Activated T-cell treated with anti-CD3 and anti-CD28 coated beads, Interleukin-2, amount 50 U/mL, for 72 hours (primary cell): ENCODE measurements around the gene SP140. TPM values are rescaled to one million over a fixed set of nuclear protein-coding genes. Genes with fewer than 3 reads are reported as not detected.
"Not testable (repeated sequence)": the region's sequence is repeated elsewhere in the genome, so short reads cannot be mapped to it uniquely, and the experiment has no call there.

ENCODE experiments used
- ATAC-seq, 2 donors: fragments of 150-1000 bp; cut with Tn5 transposase; replicated peaks in 1 of 2; 2 replicates each; pipeline ENCODE4 v1.10.0; 2021; ENCODE audit warnings: moderate library complexity in 2 of 2, mild to moderate bottlenecking in 1 of 2
- DNase-seq, 2 donors: peaks; one replicate each; pipeline ENCODE4 v3.0.0; 2021 to 2022; ENCODE audit warnings: mixed read lengths in 1 of 2
- H3K27ac Mint-ChIP-seq: one replicate; pipeline ENCODE4 v1.8.0; 2022; ENCODE audit warnings: mild to moderate bottlenecking, moderate library complexity, mixed read lengths
- H3K27me3 Mint-ChIP-seq: one replicate; pipeline ENCODE4 v1.8.0; 2022; ENCODE audit warnings: low read depth, mixed read lengths
- H3K36me3 Mint-ChIP-seq, 2 donors: one replicate each; pipeline ENCODE4 v1.8.0; 2022; ENCODE audit warnings: mixed read lengths in 2 of 2, mild to moderate bottlenecking in 1 of 2; ENCODE audit not compliant: insufficient read depth in 2 of 2
- H3K4me1 Mint-ChIP-seq: one replicate; pipeline ENCODE4 v1.8.0; 2022; ENCODE audit warnings: low read depth, mixed read lengths
- H3K4me3 Mint-ChIP-seq, 2 donors: one replicate each; pipeline ENCODE4 v1.8.0; 2022; ENCODE audit warnings: mild to moderate bottlenecking in 2 of 2, mixed read lengths in 2 of 2, moderate library complexity in 2 of 2
- H3K9me3 Mint-ChIP-seq, 2 donors: one replicate each; pipeline ENCODE4 v1.8.0; 2022; ENCODE audit warnings: mixed read lengths in 2 of 2
- total RNA-seq, 2 donors: library from RNA; stranded (reverse); gene quantifications; one replicate each; pipeline ENCODE4 v1.2.3, GENCODE V29; 2022

SP140 gene
- total RNA-seq, 2 donors from 2014 or later = 102 to 109 TPM

DNA sequence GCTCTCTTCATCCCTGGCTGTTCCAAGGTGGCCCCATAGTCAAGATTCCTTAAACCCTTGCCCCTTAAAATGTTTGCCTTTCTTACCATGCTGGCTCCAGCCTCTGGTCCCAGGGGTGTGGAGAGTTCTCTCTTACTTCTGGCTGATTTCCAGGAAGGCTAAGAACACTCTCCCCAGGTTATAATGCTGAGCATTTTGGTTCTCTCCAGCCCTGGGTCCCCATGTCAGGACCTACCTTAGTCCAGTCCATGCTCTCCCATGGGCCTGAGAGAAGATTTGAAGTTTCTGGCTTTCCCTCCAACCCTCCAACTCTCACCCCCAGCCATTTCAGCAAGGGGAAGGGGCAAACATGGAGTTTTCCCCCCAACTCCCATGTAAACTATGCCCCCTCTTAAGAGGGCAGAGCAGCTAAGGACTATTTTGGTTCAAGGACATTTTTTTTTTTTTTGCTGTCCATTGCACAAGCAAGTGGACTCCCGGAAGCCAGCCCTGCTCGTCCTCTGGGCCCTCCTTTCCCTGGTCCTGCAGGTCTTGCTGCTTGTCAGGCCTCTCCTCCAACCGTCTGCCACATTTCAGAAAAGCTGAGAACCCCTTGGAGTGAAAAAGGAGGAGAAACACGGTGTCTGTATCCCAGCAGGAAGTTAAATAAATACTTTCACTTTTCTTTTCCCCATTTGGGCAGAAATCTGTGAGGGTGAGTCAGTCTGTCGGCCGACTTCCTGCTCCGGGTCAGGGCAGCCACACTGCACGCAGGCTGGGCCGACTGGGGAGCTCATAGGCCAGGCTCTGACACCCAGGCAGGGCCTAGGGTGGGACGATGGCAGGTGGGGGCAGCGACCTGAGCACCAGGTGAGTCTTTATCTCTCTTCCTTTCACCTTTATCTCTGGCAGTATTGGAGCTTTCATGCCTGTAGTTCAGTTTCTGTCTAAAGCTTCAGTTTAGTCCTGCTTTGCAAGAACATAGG, 101.2 kb downstream of the SP140 start, which contains the start of gene SP140L:
Gene SP140L (plus strand): TSS at position 741 of the 965 bp plus-strand sequence. CDS start 77 bp downstream, at position 818.
- Mint-ChIP-seq H3K36me3 (peaks cover 6 to 8% of the 10 kb centered on the region in 2 donors), H3K27me3 (no peaks in the 10 kb centered on the region), H3K9me3 (no peaks in the 10 kb centered on the region), H3K4me1 (peaks cover 69% of the 10 kb centered on the region), H3K4me3 (peak within 1 kb of the TSS; percentile 96 to 100), H3K27ac (peak within 1 kb of the TSS; percentile 99)
- peak; percentile 97 for ATAC-seq
- DNase-seq = peak; percentile 81 to 87

DNA sequence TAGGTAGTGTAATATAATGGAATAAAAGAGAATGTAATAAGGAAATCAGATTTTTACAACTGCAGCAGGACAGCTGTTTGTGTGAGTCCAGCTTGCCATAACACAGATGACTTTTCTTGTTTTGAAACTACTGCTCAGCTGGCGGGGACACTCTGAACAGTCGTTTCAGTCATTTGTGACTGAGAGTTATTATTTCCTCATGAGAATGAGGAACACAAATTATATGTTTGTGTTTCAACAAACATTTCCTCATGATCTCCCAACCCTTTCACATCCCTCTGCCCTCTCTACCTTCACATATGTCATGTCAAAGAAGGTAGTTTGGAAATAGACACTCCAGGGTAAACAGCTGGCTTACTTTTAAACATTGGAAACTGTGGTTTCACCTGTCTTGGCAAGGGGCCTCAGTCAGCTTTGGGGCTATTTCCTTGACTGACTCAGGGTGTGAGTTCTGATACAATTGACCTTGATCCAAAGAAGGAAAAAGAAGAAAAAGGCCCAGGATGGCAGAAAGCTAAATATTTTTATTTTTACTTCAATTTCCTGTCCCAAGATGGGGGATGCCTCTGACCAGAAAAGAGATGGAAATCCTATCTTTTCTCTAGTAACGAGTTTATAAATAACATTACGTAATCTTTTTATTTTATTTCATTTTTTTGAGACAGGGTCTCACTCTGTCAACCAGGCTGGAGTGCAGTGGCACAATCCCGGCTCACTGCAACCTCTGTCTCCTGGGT, 102.0 kb downstream of the SP140 start:
- Mint-ChIP-seq H3K27me3 (no peaks in the 10 kb centered on the region), H3K4me3 (peak overlapping the region; percentile 96 to 100), H3K27ac (peak overlapping the region; percentile 99), H3K36me3 (peaks cover 11% of the 10 kb centered on the region in 2 donors), H3K4me1 (peaks cover 77% of the 10 kb centered on the region), H3K9me3 (no peaks in the 10 kb centered on the region)
- peak in 1 of 2 donors; percentile 39 for DNase-seq
- peak; percentile 56 to 58 for ATAC-seq

DNA sequence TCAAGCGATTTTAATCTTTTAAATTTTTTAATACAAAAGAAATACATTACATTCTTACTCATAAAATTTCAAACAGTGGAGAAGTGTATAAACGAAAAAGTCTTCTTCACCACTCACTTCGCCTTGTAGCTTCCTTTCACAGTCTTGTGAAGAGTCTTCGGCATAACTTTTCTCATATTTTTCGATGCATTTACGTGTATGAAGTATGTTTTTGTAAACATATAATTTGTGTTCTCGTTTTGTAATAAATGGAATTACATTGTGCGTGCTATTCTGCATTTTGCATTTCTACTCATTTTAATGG, 102.6 kb downstream of the SP140 start:
- no peak for ATAC-seq
- no peaks in the 10 kb centered on the region for H3K27me3 Mint-ChIP-seq
- H3K4me1 Mint-ChIP-seq = peaks cover 80% of the 10 kb centered on the region
- peak overlapping the region; percentile 96 to 100 for H3K4me3 Mint-ChIP-seq
- no peak for DNase-seq
- peak overlapping the region; percentile 85 for H3K27ac Mint-ChIP-seq
- H3K9me3 Mint-ChIP-seq = no peaks in the 10 kb centered on the region
- H3K36me3 Mint-ChIP-seq = peaks cover 12 to 14% of the 10 kb centered on the region in 2 donors

DNA sequence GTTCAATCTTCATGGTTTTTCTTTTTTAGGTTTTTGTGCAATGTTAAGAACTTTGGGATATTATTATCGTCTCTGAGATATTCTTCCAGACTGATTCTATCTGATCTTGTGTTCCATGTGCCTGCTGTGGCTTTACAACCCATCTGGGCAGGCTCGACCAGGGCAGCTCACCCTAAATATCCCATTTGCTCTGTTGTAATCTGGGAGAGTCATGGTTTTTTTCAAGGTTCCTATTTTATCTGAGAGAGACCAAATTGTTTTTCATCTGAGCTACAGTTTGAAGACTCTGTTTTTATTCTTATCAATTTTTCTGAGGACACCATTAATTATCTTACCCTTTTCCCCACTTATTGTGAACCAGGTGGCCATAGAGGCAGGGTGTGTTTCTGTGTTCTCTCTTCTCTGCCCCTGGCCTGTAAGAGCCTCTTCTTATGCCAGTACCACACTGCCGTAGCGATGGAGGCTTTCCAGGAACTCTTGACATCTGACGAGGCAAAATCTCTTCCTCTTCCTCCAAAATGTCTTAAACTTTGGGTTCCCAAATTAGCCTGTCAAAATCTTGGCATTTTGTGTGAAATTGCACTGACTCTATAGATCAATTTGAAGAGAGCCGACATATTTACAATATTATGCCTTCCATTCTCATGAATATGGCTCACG, 104.5 kb downstream of the SP140 start:
- H3K4me3 Mint-ChIP-seq = peak overlapping the region; percentile 96 to 100
- no peaks in the 10 kb centered on the region for H3K9me3 Mint-ChIP-seq
- peaks cover 87% of the 10 kb centered on the region for H3K4me1 Mint-ChIP-seq
- peaks cover 22 to 27% of the 10 kb centered on the region in 2 donors for H3K36me3 Mint-ChIP-seq
- no peak for DNase-seq
- no peaks in the 10 kb centered on the region for H3K27me3 Mint-ChIP-seq
- H3K27ac Mint-ChIP-seq = peak overlapping the region; percentile 61
- no peak for ATAC-seq

DNA sequence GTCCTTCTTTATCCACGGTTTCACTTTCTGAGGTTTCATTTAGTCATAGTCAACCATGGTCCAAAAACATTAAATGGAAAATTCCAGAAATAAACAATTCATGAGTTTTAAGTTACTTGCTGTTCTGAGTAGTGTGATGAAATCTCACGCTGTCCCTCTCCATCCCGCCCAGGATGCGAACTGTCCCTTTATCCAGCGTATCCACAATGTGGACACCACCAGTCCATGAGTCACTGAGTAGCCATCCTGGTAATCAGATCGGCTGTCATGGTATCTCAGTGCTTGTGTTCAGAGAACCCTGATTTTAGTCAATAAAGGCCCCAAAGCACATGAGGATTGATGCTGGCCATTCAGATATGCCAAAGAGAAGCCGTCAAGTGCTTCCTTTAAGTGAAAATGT, 105.2 kb downstream of the SP140 start:
- peak overlapping the region; percentile 61 for H3K27ac Mint-ChIP-seq
- DNase-seq (no peak), ATAC-seq (no peak)
- H3K27me3 Mint-ChIP-seq = no peaks in the 10 kb centered on the region
- no peaks in the 10 kb centered on the region for H3K9me3 Mint-ChIP-seq
- H3K36me3 Mint-ChIP-seq = peaks cover 24 to 33% of the 10 kb centered on the region in 2 donors
- peak overlapping the region; percentile 96 to 100 for H3K4me3 Mint-ChIP-seq
- peaks cover 87% of the 10 kb centered on the region for H3K4me1 Mint-ChIP-seq

DNA sequence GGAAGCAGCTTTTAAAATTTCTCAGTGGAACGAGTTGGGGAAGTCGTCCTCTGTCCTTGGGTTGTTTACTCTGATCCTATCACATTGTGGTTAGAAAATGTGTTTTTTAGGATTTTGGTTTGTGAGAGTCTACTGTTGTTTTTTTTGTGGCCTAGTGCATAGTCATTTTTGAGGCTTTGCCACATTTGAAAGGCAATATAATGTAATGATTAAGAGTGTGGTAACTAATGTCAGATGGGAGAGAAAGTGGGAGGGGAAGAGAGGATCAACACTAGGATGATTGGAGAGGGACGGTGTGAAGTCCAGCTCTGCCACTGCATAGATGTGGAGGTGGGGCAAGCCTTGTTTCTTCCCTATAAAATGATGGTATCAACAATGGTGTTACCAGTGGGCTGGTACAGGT, 109.9 kb downstream of the SP140 start:
- H3K4me1 Mint-ChIP-seq = peaks cover 60% of the 10 kb centered on the region
- peaks cover 0 to 1% of the 10 kb centered on the region in 2 donors for H3K9me3 Mint-ChIP-seq
- H3K27ac Mint-ChIP-seq = peak overlapping the region; percentile 96
- H3K4me3 Mint-ChIP-seq = peak overlapping the region; percentile 70 to 85
- DNase-seq = no peak
- H3K36me3 Mint-ChIP-seq = peaks cover 25 to 47% of the 10 kb centered on the region in 2 donors
- ATAC-seq = peak; percentile 74 to 79
- H3K27me3 Mint-ChIP-seq = no peaks in the 10 kb centered on the region

DNA sequence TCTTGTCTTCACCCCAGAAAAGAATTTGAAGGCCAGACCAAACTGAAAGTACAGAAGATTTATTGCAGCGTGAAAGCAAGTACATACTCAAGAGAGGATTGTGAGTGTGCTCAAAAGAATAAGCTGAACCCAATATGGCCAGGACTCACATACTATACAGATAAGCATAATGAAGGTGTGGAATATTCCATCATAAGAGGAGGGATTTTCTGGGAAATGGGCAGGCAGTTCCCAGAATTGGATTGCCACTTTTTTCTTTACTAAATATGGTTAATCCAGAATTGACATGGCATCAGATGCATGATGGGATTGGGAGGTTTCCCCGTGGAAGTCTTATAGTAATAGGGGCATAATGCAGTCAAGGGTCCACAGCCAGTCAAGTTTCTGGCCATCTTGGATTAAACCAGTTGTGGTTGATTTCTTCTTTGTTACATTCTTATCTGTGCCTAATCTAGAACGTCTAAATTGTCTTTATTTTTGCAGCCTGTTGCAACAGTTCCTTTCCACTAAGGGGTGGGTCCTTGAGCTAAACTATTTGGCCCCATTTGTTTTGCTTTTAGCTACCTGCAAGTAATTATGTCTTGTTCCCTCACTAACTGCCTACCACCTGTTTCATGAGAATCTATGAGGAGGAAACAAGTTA, 110.4 kb downstream of the SP140 start:
- Mint-ChIP-seq H3K27ac (peak overlapping the region; percentile 96), H3K4me1 (peaks cover 55% of the 10 kb centered on the region), H3K27me3 (no peaks in the 10 kb centered on the region), H3K9me3 (peaks cover 0 to 1% of the 10 kb centered on the region in 2 donors), H3K4me3 (peak overlapping the region; percentile 70 to 85), H3K36me3 (peaks cover 25 to 47% of the 10 kb centered on the region in 2 donors)
- DNase-seq = no peak
- ATAC-seq = peak; percentile 72 to 74

DNA sequence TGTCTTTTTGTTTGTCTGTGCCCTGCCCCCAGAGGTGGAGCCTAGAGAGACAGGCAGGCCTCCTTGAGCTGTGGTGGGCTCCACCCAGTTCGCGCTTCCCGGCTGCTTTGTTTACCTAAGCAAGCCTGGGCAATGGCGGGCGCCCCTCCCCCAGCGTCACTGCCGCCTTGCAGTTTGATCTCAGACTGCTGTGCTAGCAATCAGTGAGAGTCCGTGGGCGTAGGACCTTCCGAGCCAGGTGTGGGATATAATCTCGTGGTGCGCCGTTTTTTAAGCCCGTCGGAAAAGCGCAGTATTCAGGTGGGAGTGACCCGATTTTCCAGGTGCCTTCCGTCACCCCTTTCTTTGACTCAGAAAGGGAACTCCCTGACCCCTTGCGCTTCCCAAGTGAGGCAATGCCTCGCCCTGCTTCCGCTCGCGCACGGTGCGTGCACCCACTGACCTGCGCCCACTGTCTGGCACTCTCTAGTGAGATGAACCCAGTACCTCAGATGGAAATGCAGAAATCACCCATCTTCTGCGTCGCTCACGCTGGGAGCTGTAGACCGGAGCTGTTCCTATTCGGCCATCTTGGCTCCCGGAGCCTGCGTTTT, 116.5 kb downstream of the SP140 start:
- not testable (repeated sequence) for DNase-seq, H3K4me3 Mint-ChIP-seq, H3K27ac Mint-ChIP-seq, H3K27me3 Mint-ChIP-seq, ATAC-seq
- H3K36me3 Mint-ChIP-seq = peaks cover 33 to 50% of the 10 kb centered on the region in 2 donors
- H3K9me3 Mint-ChIP-seq = peaks cover 15 to 23% of the 10 kb centered on the region in 2 donors
- peaks cover 45% of the 10 kb centered on the region for H3K4me1 Mint-ChIP-seq

DNA sequence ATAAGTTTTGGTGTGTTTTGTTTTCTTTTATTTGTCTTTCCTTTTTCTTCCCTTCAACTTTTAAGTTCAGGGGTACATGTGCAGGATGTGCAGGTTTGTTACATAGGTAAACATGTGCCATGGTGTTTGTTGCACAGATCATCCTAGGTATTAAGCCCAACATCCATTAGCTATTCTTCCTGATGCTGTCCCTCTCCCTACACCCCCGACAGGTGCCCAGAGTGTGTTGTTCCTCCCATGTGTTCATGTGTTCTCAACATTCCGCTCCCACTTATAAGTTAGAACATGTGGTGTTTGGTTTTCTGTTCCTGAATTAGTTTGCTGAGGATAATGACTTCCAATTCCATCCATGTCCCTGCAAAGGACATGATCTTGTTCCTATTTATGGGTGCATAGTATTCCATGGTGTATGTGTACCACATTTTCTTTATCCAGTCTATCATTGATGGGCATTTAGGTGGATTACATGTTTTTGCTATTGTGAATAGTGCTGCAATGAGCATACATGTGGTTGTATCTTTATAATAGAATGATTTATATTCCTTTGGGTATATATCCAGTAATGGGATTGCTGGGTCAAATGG, 117.6 kb downstream of the SP140 start:
- not testable (repeated sequence) for H3K27ac Mint-ChIP-seq, H3K4me3 Mint-ChIP-seq
- H3K36me3 Mint-ChIP-seq = peaks cover 37 to 47% of the 10 kb centered on the region in 2 donors

DNA sequence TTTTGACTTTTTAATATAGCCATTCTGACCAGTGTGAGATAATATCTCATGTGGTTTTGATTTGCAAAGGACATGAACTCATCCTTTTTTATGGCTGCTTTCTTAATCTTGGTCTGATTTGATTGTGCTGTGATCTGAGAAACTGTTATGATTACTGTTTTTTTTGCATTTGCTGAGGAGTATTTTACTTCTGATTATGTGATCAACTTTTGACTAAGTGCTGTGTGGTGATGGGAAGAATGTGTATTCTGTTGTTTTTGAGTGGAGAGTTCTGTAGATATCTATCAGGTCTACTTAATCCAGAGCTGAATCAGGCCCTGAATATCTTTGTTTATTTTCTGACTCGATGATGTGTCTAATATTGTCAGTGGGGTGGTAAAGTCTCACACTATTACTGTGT, 118.2 kb downstream of the SP140 start:
- Mint-ChIP-seq H3K4me3 (peak overlapping the region in 1 of 2 donors; percentile 7), H3K36me3 (peaks cover 37 to 47% of the 10 kb centered on the region in 2 donors), H3K4me1 (peaks cover 62% of the 10 kb centered on the region), H3K9me3 (peaks cover 15 to 23% of the 10 kb centered on the region in 2 donors), H3K27me3 (no peaks in the 10 kb centered on the region), H3K27ac (peak overlapping the region; percentile 1)
- peak; percentile 45 to 62 for ATAC-seq
- DNase-seq = no peak

More for the DNA sequence above, 117.6 kb downstream of the SP140 start:
- H3K27me3 Mint-ChIP-seq, ATAC-seq, DNase-seq: not testable (repeated sequence)
- H3K9me3 Mint-ChIP-seq = peaks cover 15 to 23% of the 10 kb centered on the region in 2 donors
- peaks cover 56% of the 10 kb centered on the region for H3K4me1 Mint-ChIP-seq

DNA sequence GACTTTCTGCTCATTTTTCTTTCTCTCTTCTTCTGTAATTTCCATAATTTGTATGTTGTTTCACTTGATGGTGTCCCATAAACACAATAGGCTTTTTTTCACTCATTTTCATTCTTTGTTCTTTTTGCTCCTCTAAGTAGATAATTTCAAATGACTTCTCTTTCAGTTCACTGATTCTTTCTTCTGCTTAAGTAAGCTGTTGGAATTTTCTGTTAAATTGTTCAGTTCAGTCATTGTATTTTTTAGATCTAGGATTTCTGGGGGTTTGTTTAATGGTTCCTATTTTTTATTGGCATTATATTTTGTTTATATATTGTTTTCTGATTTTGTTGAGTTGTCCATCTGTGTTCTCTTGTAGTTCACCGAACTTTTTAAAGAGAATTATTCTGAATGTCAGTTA, 120.9 kb downstream of the SP140 start:
- H3K36me3 Mint-ChIP-seq = peaks cover 40 to 50% of the 10 kb centered on the region in 2 donors
- no peaks in the 10 kb centered on the region for H3K27me3 Mint-ChIP-seq
- DNase-seq (no peak), ATAC-seq (no peak)
- H3K4me3 Mint-ChIP-seq = peak overlapping the region in 1 of 2 donors; percentile 51
- peaks cover 84% of the 10 kb centered on the region for H3K4me1 Mint-ChIP-seq
- H3K27ac Mint-ChIP-seq = peak overlapping the region; percentile 59
- peaks cover 15 to 23% of the 10 kb centered on the region in 2 donors for H3K9me3 Mint-ChIP-seq
